PFSK-1 (cell line): ENCODE measurements around the gene KLF12.

Source experiments
- FOXP2 ChIP-seq: optimal IDR thresholded peaks from 2 replicates; pipeline ENCODE3; 2011; ENCODE audit warnings: borderline replicate concordance, control low read depth, inconsistent platforms; ENCODE audit not compliant: insufficient read depth; ENCODE audit errors: extremely low read length, extremely low read depth
- POLR2AphosphoS5 ChIP-seq: IDR thresholded peaks from 2 replicates; pipeline ENCODE4 v1.6.1; 2012; ENCODE audit warnings: low read depth, mild to moderate bottlenecking, control low read depth, low read length, moderate library complexity
- REST ChIP-seq, 2 experiments: IDR thresholded peaks; 2 replicates each; pipeline versions ENCODE4 v1.6.1 to v1.8.0; 2011 to 2012; ENCODE audit warnings: low read depth in 2 of 2, low read length in 2 of 2, control low read depth in 1 of 2, inconsistent platforms in 1 of 2, mild to moderate bottlenecking in 1 of 2, moderate library complexity in 1 of 2; ENCODE audit not compliant: insufficient read depth in 1 of 2
- SIN3A ChIP-seq: IDR thresholded peaks from 2 replicates; pipeline ENCODE4 v1.6.1; 2012; ENCODE audit warnings: mild to moderate bottlenecking, low read length, moderate library complexity, borderline replicate concordance; ENCODE audit not compliant: insufficient read depth
- TAF1 ChIP-seq: IDR thresholded peaks from 2 replicates; pipeline ENCODE4 v1.6.1; 2012; ENCODE audit warnings: low read length, control low read depth, borderline replicate concordance; ENCODE audit not compliant: insufficient read depth

The KLF12 gene

GRCh38 chr13:74158028-74158427, 23.8 kb upstream of the KLF12 start:
- no peak for TF ChIP-seq FOXP2
- no peak for TF ChIP-seq SIN3A
- no peak for TF ChIP-seq TAF1
- TF ChIP-seq REST (IDR thresholded peaks at IDR 0.05; ENCODE audit: insufficient read depth in 1 of 2, low read depth in 2 of 2, low read length in 2 of 2): no peak
- TF ChIP-seq POLR2AphosphoS5: no peak

DNA sequence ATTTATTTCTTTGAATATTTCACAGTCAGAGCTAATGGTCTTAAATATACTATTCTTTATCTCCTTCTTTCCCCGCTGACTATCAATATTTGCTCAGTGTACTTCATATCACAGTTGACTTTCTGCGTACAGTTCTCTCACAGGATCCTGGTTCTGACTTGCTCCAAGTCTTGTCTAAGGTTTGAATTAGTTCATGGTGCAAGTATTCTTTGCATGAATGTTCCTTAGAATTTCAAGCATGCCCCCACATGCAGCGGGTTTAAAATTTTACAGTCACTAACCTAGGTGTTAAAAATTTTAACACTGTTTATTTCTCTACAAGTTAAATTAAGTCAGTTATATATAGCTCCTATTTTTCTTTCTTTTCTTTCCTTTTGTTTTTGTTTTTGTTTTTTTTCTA, 20.8 kb upstream of the KLF12 start:
- no peak for TF ChIP-seq TAF1
- TF ChIP-seq REST (IDR thresholded peaks at IDR 0.05; ENCODE audit: insufficient read depth in 1 of 2, low read depth in 2 of 2, low read length in 2 of 2): no peak
- no peak for TF ChIP-seq SIN3A
- TF ChIP-seq POLR2AphosphoS5: no peak
- no peak for TF ChIP-seq FOXP2

DNA sequence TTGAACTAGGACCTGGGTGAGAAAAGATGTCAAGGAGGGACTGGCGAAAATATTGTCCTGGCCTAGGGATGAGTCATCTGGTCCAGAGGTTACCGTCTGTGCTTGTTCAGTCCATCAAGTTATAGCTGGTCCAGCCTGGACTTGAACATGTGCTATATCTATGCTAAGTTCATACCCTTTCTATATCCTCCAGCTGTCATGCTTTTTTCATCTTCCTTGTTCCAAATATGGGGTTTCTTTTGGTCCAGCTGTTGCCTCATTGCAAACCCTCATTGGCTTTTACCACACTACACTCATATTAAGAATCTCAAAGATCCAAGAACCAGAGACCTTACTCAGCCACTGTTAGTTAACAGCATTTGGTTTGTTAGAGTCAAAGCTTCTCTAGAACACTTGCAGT, 19.1 kb upstream of the KLF12 start:
- TF ChIP-seq POLR2AphosphoS5: no peak
- no peak for TF ChIP-seq REST (IDR thresholded peaks at IDR 0.05; ENCODE audit: insufficient read depth in 1 of 2, low read depth in 2 of 2, low read length in 2 of 2)
- no peak for TF ChIP-seq SIN3A
- TF ChIP-seq TAF1: no peak
- TF ChIP-seq FOXP2: no peak

DNA sequence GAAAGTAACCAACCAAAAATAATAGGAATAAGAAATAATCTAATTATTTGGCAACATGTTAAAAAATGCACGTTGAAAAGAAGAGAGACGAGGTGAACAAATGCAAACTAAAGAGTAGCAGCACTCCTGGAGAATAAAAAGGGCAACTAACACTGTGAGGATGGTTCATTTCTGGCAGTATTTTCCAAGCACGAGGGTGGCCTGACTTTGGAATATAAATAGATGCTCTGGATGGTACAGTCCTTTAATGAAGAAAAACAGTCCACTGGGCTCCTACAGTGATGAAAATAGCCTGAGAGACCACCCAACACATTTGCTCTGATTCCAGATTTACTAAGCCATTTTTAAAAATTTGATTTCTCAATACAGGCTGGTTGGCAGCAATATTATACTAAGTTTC, 17.7 kb upstream of the KLF12 start:
- TF ChIP-seq FOXP2: no peak
- TF ChIP-seq TAF1: no peak
- no peak for TF ChIP-seq SIN3A
- TF ChIP-seq POLR2AphosphoS5: no peak
- TF ChIP-seq REST (IDR thresholded peaks at IDR 0.05; ENCODE audit: insufficient read depth in 1 of 2, low read depth in 2 of 2, low read length in 2 of 2): no peak

DNA sequence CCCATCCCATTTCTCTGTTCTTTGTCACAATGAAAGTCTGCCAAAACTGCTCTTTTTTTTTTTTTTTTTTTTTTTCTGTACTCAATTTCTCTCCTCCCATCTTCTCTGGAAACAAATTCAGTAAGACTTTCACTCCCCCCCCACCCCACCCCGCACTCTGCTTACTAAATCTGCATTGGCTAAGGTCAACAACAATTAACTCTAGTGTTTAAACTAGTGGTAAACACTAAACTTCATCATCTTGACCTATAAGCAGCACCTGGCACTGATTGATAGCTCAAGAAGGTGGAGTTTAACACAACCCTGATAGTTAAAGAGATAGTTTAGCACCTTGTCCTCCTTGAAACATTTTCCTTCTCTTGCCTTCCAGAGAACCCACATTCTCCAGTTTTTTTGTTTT, 14.1 kb upstream of the KLF12 start:
- TF ChIP-seq SIN3A: no peak
- no peak for TF ChIP-seq POLR2AphosphoS5
- TF ChIP-seq FOXP2: no peak
- no peak for TF ChIP-seq REST (IDR thresholded peaks at IDR 0.05; ENCODE audit: insufficient read depth in 1 of 2, low read depth in 2 of 2, low read length in 2 of 2)
